ENCODE measurements around the gene MAPK13.

DNA sequence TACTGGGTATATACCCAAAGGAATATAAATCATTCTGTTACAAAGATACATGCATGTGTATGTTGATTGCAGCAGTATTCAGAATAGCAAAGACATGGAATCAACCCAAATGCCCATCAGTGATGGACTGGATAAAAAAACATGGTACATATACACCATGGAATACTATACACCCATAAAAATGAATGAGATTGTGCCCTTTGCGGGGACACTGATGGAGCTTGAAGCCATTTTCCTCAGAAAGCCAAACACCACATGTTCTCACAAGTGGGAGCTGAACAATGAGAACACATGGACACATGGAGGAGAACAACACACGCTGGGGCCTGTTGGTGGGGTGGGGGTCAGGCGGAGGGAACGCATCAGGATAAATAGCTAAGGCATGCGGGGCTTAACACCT is 41.3 kb upstream of the MAPK13 start:
- TF ChIP-seq ZSCAN23 (tag by site-specific recombination; IDR thresholded peaks at IDR 0.05) (no peak), ZXDB (tag by site-specific recombination; IDR thresholded peaks at IDR 0.05) (no peak), ZNF221 (tag by site-specific recombination; IDR thresholded peaks at IDR 0.05; ENCODE audit: borderline replicate concordance) (no peak)
- TF ChIP-seq, protein P1, sequence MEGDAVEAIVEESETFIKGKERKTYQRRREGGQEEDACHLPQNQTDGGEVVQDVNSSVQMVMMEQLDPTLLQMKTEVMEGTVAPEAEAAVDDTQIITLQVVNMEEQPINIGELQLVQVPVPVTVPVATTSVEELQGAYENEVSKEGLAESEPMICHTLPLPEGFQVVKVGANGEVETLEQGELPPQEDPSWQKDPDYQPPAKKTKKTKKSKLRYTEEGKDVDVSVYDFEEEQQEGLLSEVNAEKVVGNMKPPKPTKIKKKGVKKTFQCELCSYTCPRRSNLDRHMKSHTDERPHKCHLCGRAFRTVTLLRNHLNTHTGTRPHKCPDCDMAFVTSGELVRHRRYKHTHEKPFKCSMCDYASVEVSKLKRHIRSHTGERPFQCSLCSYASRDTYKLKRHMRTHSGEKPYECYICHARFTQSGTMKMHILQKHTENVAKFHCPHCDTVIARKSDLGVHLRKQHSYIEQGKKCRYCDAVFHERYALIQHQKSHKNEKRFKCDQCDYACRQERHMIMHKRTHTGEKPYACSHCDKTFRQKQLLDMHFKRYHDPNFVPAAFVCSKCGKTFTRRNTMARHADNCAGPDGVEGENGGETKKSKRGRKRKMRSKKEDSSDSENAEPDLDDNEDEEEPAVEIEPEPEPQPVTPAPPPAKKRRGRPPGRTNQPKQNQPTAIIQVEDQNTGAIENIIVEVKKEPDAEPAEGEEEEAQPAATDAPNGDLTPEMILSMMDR (tag by site-specific recombination; IDR thresholded peaks at IDR 0.05), result no peak

All from HEK293 (cell line).